OCI-LY3 (cell line): ENCODE measurements around the gene RBM12.

ENCODE experiments used
- H2AFZ ChIP-seq: fragments of 200-600, 300-600 bp; shearing (Covaris generic); 2 replicates; pipeline ENCODE4 v1.6.0; 2014; ENCODE audit warnings: antibody characterized with exemption, low read depth, low read length
- H3K27ac ChIP-seq: fragments of 200-600, 300-600 bp; sonication (generic); 2 replicates; pipeline ENCODE4 v1.5.1; 2014; ENCODE audit warnings: mild to moderate bottlenecking, low read length, moderate library complexity, mixed read lengths
- H3K27me3 ChIP-seq: fragments of 200-600, 300-600 bp; sonication (generic); 2 replicates; pipeline ENCODE4 v1.6.1; 2014; ENCODE audit warnings: low read depth, low read length, mixed read lengths
- H3K36me3 ChIP-seq: fragments of 200-600, 300-600 bp; sonication (generic); replicated peaks from 2 replicates; pipeline ENCODE3; 2014; ENCODE audit warnings: low read depth, low read length, mixed read lengths
- H3K4me1 ChIP-seq: fragments of 300-600, 200-600 bp; sonication (generic); 2 replicates; pipeline ENCODE4 v1.6.1; 2014; ENCODE audit warnings: low read length, mixed read lengths
- H3K4me2 ChIP-seq: fragments of 200-600, 300-600 bp; sonication (generic); 2 replicates; pipeline ENCODE4 v1.6.1; 2014; ENCODE audit warnings: low read length, mixed read lengths
- H3K4me3 ChIP-seq: fragments of 300-600, 200-600 bp; sonication (generic); 2 replicates; pipeline ENCODE4 v1.5.1; 2014; ENCODE audit warnings: antibody characterized with exemption, mild to moderate bottlenecking, low read length, moderate library complexity
- H3K79me2 ChIP-seq: fragments of 300-600, 200-600 bp; shearing (Covaris generic); 2 replicates; pipeline ENCODE4 v1.6.1; 2014; ENCODE audit warnings: mild to moderate bottlenecking, low read length, mixed read lengths
- H3K9ac ChIP-seq: fragments of 300-600, 200-600 bp; shearing (Covaris generic); 2 replicates; pipeline ENCODE4 v1.6.0; 2014; ENCODE audit warnings: mild to moderate bottlenecking, low read length, moderate library complexity
- H3K9me3 ChIP-seq: fragments of 200-600, 300-600 bp; shearing (Covaris generic); 2 replicates; pipeline ENCODE4 v1.6.1; 2014; ENCODE audit warnings: low read length, mixed read lengths; ENCODE audit not compliant: insufficient read depth
- H4K20me1 ChIP-seq: fragments of 200-600, 300-600 bp; sonication (generic); 2 replicates; pipeline ENCODE4 v1.6.1; 2016; ENCODE audit warnings: low read length, mixed read lengths; ENCODE audit not compliant: insufficient read depth
- EZH2phosphoT487 ChIP-seq: fragments of 200-600 bp; shearing (Covaris generic); IDR thresholded peaks from 2 replicates; pipeline ENCODE4 v1.6.1; 2018; ENCODE audit warnings: antibody characterized with exemption, mixed run types, low read depth
- TF ChIP-seq, protein P1 (sequence below): fragments of 200-600, 300-600 bp; sonication (generic); IDR thresholded peaks from 2 replicates; pipeline ENCODE4 v1.5.1; 2014; ENCODE audit warnings: antibody characterized with exemption, low read length, low read depth

Gene RBM12

DNA sequence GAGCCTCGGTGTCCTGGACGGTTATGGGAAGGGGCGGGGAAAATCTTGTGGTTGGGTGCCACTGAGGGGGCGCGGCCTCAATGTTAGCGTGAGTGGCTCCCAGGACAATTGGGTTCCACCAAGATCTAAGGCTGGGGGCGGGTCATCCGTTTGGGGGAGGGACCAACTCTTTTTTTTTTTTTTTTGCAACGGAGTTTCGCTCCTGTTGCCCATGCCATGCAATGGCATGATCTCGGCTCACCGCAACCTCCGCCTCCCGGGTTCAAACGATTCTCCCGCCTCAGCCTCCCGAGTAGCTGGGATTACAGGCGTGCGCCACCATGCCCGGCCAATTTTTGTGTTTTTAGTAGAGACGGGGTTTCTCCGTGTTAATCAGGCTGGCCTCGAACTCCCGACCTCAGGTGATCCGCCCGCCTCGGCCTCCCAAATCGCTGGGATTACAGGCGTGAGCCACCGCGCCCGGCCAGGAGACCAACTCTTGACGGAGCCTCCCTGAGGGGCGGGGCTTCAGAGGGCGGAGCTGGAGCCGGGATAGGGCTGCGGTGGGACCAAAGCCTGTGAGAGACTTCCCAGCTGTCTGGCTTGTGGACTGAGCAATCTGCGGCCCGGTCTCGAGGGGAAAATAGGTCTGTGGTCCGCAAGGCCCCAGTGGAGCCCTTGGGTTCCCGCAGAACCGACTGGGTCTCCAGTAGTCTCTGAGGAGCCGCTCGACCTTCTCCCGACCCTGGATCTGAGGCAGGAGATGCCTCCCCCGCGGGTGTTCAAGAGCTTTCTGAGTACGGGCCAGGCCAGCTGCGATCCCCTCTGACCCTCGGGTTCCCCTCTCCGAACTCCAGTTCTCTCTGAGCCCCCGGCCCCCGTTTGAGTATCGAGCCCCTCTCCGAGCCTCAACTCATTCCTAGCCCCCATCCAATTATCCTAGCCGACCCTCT is 48.0 kb downstream of the RBM12 start:
- peaks cover 9% of the 10 kb centered on the region for H3K36me3 ChIP-seq
- H3K4me2 ChIP-seq = peak overlapping the region; percentile 98
- peak overlapping the region; percentile 79 for H2AFZ ChIP-seq
- no peaks in the 10 kb centered on the region for H3K27me3 ChIP-seq
- TF ChIP-seq, protein P1, sequence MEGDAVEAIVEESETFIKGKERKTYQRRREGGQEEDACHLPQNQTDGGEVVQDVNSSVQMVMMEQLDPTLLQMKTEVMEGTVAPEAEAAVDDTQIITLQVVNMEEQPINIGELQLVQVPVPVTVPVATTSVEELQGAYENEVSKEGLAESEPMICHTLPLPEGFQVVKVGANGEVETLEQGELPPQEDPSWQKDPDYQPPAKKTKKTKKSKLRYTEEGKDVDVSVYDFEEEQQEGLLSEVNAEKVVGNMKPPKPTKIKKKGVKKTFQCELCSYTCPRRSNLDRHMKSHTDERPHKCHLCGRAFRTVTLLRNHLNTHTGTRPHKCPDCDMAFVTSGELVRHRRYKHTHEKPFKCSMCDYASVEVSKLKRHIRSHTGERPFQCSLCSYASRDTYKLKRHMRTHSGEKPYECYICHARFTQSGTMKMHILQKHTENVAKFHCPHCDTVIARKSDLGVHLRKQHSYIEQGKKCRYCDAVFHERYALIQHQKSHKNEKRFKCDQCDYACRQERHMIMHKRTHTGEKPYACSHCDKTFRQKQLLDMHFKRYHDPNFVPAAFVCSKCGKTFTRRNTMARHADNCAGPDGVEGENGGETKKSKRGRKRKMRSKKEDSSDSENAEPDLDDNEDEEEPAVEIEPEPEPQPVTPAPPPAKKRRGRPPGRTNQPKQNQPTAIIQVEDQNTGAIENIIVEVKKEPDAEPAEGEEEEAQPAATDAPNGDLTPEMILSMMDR = no peak
- no peak for TF ChIP-seq EZH2phosphoT487
- 0 out of 2 replicates have a peak, but pooled peaks cover 7% of the 10 kb centered on the region for H4K20me1 ChIP-seq
- H3K4me1 ChIP-seq = peaks cover 64% of the 10 kb centered on the region
- no peaks in the 10 kb centered on the region for H3K79me2 ChIP-seq
- H3K4me3 ChIP-seq = peak overlapping the region; percentile 80
- peak overlapping the region; percentile 70 for H3K9ac ChIP-seq
- peaks cover 3% of the 10 kb centered on the region; the same call in 1 of the 2 replicates for H3K9me3 ChIP-seq
- H3K27ac ChIP-seq = peak overlapping the region; percentile 22; the same call in 1 of the 2 replicates

DNA sequence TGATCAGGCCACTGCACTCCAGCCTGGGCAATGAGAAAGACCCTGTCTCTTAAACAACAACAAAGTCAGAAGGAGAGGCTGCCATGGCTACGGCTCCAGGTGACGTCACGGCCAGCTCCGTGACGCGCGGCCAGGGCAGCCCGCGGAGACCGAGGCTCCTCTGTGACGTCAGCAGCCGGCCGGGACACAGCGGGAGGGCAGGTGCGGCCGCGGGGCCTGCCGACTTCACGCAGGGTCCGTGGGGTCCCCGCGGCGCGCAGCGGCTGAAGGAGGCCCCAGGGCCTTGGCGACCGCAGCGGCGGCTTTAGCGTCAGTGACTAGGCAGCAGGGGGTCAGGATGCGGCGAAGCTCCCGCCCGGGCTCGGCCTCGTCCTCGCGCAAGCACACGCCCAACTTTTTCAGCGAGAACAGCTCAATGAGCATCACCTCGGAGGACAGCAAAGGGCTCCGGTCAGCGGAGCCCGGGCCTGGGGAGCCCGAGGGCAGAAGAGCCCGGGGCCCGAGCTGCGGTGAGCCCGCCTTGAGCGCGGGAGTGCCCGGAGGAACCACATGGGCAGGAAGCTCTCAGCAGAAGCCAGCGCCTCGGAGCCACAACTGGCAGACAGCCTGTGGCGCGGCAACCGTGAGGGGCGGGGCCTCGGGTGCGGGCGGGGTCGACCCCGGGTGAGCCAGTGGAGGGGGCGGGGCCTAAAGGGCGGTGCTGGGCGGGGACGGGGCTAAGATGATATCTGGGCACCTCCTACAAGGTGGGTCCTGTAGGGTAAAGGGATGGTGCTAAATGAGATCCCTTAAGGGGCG is 48.8 kb downstream of the RBM12 start, which contains the start of gene SPAG4:
SPAG4 (plus strand) TSS at position 163 of the 798 bp plus-strand sequence; CDS start at position 338, 175 bp downstream.
- Histone ChIP-seq H3K79me2 (no peaks in the 10 kb centered on the region), H3K36me3 (peaks cover 3% of the 10 kb centered on the region), H2AFZ (peak within 1 kb of the TSS; percentile 57; the same call in 1 of the 2 replicates), H3K9me3 (peaks cover 3% of the 10 kb centered on the region; the same call in 1 of the 2 replicates), H3K4me2 (peak within 1 kb of the TSS; percentile 98), H4K20me1 (0 out of 2 replicates have a peak, but pooled peaks cover 3% of the 10 kb centered on the region), H3K27ac (peak within 1 kb of the TSS; percentile 50), H3K4me3 (peak within 1 kb of the TSS; percentile 80), H3K4me1 (peaks cover 67% of the 10 kb centered on the region), H3K9ac (peak within 1 kb of the TSS; percentile 70), H3K27me3 (no peaks in the 10 kb centered on the region)
- TF ChIP-seq EZH2phosphoT487 = no peak
- TF ChIP-seq, protein P1 = no peak

DNA sequence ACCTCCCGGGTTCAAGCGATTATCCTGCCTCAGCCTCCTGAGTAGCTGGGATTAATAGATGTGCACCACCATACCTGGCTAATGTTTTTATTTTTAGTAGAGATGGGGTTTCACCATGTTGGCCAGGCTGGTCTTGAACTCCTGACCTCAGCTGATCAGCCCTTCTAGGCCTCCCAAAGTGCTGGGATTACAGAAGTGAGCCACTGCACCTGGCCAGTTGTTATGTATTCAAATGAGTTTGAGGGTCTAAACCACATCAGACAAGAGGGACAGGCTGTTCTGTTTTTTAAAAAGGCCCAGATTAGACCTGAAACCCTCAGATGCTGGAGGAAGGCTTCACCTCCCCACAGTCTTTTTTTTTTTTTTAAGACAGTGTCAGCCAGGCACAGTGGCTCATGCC is 53.2 kb downstream of the RBM12 start:
- H3K36me3 ChIP-seq = no peaks in the 10 kb centered on the region
- TF ChIP-seq, protein P1 = no peak
- TF ChIP-seq EZH2phosphoT487 = no peak
- peaks cover 36% of the 10 kb centered on the region for H3K4me1 ChIP-seq
- no peak overlapping the region for H3K27ac ChIP-seq
- no peak overlapping the region for H2AFZ ChIP-seq
- H4K20me1 ChIP-seq = no peaks in the 10 kb centered on the region
- H3K9ac ChIP-seq = no peak overlapping the region
- H3K4me3 ChIP-seq = no peak overlapping the region
- no peaks in the 10 kb centered on the region for H3K27me3 ChIP-seq
- peak overlapping the region; percentile 10; the same call in 1 of the 2 replicates for H3K4me2 ChIP-seq
- no peaks in the 10 kb centered on the region for H3K79me2 ChIP-seq
- peaks cover 3% of the 10 kb centered on the region; the same call in 1 of the 2 replicates for H3K9me3 ChIP-seq
